ENCODE measurements around the gene SMIM20. TPM values are rescaled to one million over a fixed set of nuclear protein-coding genes. Genes with fewer than 3 reads are reported as not detected.

Gene SMIM20
- total and polyA plus RNA-seq, 12 donors: 22.9 to 80.5 (median 40.6) TPM

DNA sequence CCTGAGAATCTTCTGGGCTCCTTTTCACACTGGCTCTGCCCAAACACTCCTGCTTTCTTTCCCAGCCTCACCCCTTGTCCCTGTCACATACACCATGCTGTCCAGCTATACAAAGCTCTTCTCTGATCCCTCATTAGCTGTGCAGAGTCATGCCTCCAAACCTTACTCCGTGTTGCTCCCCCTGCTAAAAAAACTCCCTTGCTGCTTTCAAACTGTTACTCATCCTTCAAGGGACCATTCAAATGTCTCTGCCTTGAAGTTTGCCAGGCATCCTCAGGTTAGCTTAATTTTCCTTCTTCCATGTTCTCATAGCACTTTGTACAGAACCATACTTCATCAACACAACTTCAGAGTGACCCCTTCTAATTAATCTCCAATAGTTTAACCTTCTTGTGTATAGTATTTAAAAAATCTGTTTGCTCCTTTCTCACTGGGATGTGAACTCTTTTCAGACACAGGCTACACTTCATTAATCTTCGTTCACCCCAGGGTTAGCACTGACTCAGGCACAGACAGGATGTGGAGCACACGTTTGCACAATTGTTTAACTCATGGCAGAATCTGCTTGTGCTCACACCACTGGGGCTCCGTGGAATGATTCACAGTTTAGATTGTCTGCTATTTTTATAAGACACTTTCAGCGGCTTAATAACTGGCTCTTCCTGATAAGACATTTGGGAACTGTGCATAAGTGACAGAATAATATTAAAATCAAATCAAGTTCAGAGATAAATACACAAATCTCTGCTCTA, 29.8 kb upstream of the SMIM20 start:
- H3K4me3 ChIP-seq: no peak overlapping the region
- no peaks in the 10 kb centered on the region for H3K9me3 ChIP-seq (replicated peaks in 1 of 3)
- no peaks in the 10 kb centered on the region for H3K36me3 ChIP-seq (replicated peaks in 1 of 2)
- H3K4me1 ChIP-seq (replicated peaks in 1 of 2): peaks cover 0 to 5% of the 10 kb centered on the region in 2 donors
- whole genome bisulfite sequencing, 4 donors: 27 to 36% (median 31%) methylated on average over 5 of the region's 5 CpGs
- H3K27ac ChIP-seq: no peak overlapping the region
- no peak for DNase-seq
- no peaks in the 10 kb centered on the region for H3K27me3 ChIP-seq
- intact Hi-C loops (cut with DNase I): no loop called here
- TF ChIP-seq, protein P1, sequence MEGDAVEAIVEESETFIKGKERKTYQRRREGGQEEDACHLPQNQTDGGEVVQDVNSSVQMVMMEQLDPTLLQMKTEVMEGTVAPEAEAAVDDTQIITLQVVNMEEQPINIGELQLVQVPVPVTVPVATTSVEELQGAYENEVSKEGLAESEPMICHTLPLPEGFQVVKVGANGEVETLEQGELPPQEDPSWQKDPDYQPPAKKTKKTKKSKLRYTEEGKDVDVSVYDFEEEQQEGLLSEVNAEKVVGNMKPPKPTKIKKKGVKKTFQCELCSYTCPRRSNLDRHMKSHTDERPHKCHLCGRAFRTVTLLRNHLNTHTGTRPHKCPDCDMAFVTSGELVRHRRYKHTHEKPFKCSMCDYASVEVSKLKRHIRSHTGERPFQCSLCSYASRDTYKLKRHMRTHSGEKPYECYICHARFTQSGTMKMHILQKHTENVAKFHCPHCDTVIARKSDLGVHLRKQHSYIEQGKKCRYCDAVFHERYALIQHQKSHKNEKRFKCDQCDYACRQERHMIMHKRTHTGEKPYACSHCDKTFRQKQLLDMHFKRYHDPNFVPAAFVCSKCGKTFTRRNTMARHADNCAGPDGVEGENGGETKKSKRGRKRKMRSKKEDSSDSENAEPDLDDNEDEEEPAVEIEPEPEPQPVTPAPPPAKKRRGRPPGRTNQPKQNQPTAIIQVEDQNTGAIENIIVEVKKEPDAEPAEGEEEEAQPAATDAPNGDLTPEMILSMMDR (IDR thresholded peaks at IDR 0.05): no peak
- TF ChIP-seq POLR2A (IDR thresholded peaks at IDR 0.05): no peak

DNA sequence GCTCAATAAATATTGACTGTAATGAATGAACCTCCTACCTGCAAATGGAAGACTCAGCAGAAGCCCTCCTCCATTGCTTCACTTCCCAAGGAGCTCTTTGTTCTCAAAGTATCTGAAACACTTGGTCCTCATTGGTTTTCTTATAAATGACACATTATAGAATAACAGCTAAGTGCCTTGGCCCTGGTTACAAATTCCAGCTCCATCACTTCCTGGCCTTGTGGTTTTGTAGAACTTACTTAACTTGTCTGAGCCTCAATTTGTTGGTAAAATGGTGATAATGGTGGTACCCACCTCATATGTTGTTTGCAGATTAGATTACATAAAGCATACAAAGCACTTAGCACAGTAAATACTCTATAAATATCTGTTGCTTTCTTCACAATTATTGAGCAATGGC, 25.2 kb upstream of the SMIM20 start:
- no peaks in the 10 kb centered on the region for H3K9me3 ChIP-seq (replicated peaks in 1 of 3)
- H3K27me3 ChIP-seq: no peaks in the 10 kb centered on the region
- DNase-seq: no peak
- H3K4me3 ChIP-seq: no peak overlapping the region
- no peaks in the 10 kb centered on the region for H3K36me3 ChIP-seq (replicated peaks in 1 of 2)
- no peak overlapping the region for H3K27ac ChIP-seq
- TF ChIP-seq, protein P1 (IDR thresholded peaks at IDR 0.05): no peak
- no peak for TF ChIP-seq POLR2A (IDR thresholded peaks at IDR 0.05)
- H3K4me1 ChIP-seq (replicated peaks in 1 of 2): no peaks in the 10 kb centered on the region
- intact Hi-C loops (cut with DNase I): no loop called here

DNA sequence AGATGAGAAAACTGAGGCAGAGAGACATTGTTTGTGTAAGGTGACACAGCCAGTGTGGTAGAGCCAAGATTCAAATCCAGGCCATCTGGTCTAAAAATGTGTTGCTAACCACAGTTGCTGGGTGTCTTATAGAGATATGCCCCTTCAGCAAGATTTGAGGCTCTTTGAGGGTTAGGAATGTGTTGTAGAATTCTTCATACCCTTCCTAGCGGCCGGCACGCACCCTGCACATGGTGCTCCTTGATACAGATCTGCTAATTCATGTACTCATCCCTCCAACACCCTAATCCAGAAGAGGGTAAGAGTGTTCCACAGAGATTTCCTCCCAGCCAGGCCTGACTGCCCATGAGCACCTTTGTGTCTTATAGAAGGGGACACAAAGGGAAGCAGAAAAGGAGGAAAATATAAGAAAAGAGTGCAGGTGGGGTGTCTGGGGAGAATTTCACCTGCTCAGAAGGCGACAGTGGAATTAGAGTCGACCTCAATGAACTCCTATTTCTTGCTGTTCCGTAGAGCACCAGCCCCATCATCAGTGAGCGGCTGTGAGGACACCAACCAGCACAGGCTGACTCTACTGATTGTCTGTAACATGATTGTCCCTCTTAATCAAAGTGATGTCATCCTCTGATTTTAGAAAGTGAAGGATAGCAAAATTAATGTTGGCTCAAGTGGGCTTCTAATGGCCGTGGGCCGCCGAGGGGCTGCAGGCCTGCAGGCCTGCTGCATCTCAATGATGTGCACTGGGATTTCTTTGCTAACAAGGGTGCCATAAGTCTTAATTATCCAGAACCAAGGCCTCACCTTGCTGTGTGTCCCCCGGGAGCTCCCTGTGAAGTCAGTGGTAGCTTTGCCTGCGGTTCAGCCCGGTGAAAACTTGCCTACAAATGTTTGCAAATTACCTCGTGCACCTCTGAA, 24.2 kb upstream of the SMIM20 start:
- H3K4me3 ChIP-seq: no peak overlapping the region
- TF ChIP-seq, protein P1 (IDR thresholded peaks at IDR 0.05): no peak
- TF ChIP-seq POLR2A (IDR thresholded peaks at IDR 0.05): no peak
- no peak for DNase-seq
- WGBS, 4 donors: 89 to 97% (median 93%) methylated on average over 14 of the region's 14 CpGs
- intact Hi-C loops (cut with DNase I): no loop called here
- H3K27ac ChIP-seq: no peak overlapping the region
- H3K27me3 ChIP-seq: no peaks in the 10 kb centered on the region
- no peaks in the 10 kb centered on the region for H3K36me3 ChIP-seq (replicated peaks in 1 of 2)
- H3K4me1 ChIP-seq (replicated peaks in 1 of 2): no peaks in the 10 kb centered on the region
- no peaks in the 10 kb centered on the region for H3K9me3 ChIP-seq (replicated peaks in 1 of 3)

All from adrenal gland (tissue), 12 donors.